ENCODE data around the gene ISCU. TPM values are rescaled to one million over a fixed set of nuclear protein-coding genes. Genes with fewer than 3 reads are reported as not detected.
A peak's percentile ranks its signal among the peaks of the same experiment; 100 is the strongest.

The ISCU gene
- total RNA-seq, 1 donor, result 136 TPM

GRCh38 chr12:108559007-108559655 lies 3.3 kb upstream of the ISCU start:
- no peak for DNase-seq (ENCODE audit: low read depth)
- H3K4me3 ChIP-seq (ENCODE audit: low read depth, low read length), result peak overlapping the region; percentile 99
- TF ChIP-seq CTCF (IDR thresholded peaks at IDR 0.05; ENCODE audit: insufficient read depth, low read length), result no peak

- TF ChIP-seq CTCF (IDR thresholded peaks at IDR 0.05; ENCODE audit: insufficient read depth, low read length), result no peak
- no peak for DNase-seq (ENCODE audit: low read depth)
Measured at GRCh38 chr12:108559748-108560147, 2.6 kb upstream of the ISCU start.

GRCh38 chr12:108560321-108560721 lies 2.1 kb upstream of the ISCU start:
- peak overlapping the region; percentile 99 for H3K4me3 ChIP-seq (ENCODE audit: low read depth, low read length)
- peak; percentile 76 for DNase-seq (ENCODE audit: low read depth)
- no peak for TF ChIP-seq CTCF (IDR thresholded peaks at IDR 0.05; ENCODE audit: insufficient read depth, low read length)

More at GRCh38 chr12:108559748-108560147, 2.6 kb upstream of the ISCU start:
- H3K4me3 ChIP-seq (ENCODE audit: low read depth, low read length), result peak overlapping the region; percentile 99

GRCh38 chr12:108560752-108561719 lies 1.4 kb upstream of the ISCU start, which contains the start of gene SART3:
TSS of gene SART3 (minus strand) at chr12:108561173. CDS start at chr12:108561154, 19 bp downstream.
- no peak for TF ChIP-seq CTCF (IDR thresholded peaks at IDR 0.05; ENCODE audit: insufficient read depth, low read length)
- DNase-seq (ENCODE audit: low read depth), result peak; percentile 92
- H3K4me3 ChIP-seq (ENCODE audit: low read depth, low read length), result peak within 1 kb of the TSS; percentile 99

GRCh38 chr12:108561852-108562347 lies 496 bp upstream of the ISCU start:
- H3K4me3 ChIP-seq (ENCODE audit: low read depth, low read length), result peak overlapping the region; percentile 99
- no peak for DNase-seq (ENCODE audit: low read depth)
- no peak for TF ChIP-seq CTCF (IDR thresholded peaks at IDR 0.05; ENCODE audit: insufficient read depth, low read length)

- DNase-seq (ENCODE audit: low read depth), result peak; percentile 94
- peak; percentile 91 for TF ChIP-seq CTCF (IDR thresholded peaks at IDR 0.05; ENCODE audit: insufficient read depth, low read length)
- H3K4me3 ChIP-seq (ENCODE audit: low read depth, low read length), result peak overlapping the region; percentile 81
Measured at GRCh38 chr12:108563136-108563803, 874 bp downstream of the ISCU start.

Measured in fibroblast of the aortic adventitia (primary cell).